GM18867 (cell line): Measurements from ENCODE around the gene RBM38.

Source experiments
- ATAC-seq: cut with Tn5 transposase; IDR thresholded peaks from one replicate; pipeline ENCODE4 v1.9.1; 2021; ENCODE audit warnings: mild to moderate bottlenecking, moderate library complexity; ENCODE audit not compliant: unreplicated experiment

The RBM38 gene

GRCh38 chr20:57374343-57374930 is 16.8 kb upstream of the RBM38 start:
- ATAC-seq: no peak

DNA sequence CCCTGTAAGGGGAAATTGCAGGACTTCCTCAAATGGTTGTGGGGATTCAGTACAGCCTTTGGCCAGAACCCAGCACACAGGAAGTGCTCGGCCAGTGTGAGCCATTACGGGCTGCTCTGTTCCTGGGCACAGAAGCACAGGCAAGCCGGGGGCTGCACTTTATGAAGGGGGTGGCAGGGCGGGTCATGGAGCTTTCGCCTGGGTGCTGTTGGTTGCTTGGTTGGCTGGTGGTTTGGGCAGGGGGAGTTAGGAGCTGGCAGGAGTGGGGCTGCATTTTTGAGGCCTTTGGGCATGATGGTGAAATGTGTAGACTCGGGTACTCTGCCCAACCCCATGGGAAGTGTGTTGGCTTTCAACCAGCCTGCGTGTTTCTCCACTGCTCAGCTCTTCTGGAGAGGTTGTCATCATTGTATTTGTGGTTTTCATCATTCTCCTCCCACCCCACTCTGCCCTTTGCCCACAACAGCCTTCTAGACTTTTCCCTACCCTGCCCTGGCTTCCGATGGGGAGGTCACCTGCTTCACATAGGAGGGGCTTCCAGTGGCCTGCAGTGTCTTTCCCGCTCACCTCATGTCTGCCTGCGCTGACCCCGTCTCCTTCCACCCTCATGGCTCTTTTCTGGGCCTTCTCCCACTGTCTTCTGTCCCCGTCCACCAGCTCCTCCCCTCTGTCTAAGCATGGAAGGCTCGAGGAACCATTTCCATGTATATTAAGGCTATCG is 16.1 kb upstream of the RBM38 start:
- no peak for ATAC-seq

- ATAC-seq: no peak
Observed at GRCh38 chr20:57375652-57376230, 15.5 kb upstream of the RBM38 start.

- ATAC-seq: no peak
Observed at GRCh38 chr20:57377350-57377749, 13.8 kb upstream of the RBM38 start.

DNA sequence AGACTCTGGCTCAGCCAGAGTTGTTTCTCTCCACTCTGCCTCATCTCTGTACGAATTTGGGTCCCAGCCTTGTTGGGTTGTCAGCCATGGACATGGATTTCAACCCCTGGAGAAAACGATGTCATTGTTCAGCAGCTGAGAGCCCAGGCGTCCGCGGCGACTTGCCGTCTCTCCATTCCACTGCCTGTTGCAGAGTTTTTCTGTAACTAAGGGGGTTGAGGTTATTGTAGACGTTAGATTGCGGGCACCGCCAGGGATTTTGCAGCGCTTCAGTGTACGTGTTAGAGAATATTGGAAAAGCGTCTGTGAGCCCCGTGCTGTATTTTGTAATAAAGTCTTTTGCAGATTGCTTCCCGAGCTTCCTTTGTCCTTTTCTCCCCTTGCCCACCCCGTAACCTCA is 13.1 kb upstream of the RBM38 start:
- ATAC-seq: no peak

GRCh38 chr20:57378646-57379262 is 12.4 kb upstream of the RBM38 start:
- ATAC-seq: no peak

DNA sequence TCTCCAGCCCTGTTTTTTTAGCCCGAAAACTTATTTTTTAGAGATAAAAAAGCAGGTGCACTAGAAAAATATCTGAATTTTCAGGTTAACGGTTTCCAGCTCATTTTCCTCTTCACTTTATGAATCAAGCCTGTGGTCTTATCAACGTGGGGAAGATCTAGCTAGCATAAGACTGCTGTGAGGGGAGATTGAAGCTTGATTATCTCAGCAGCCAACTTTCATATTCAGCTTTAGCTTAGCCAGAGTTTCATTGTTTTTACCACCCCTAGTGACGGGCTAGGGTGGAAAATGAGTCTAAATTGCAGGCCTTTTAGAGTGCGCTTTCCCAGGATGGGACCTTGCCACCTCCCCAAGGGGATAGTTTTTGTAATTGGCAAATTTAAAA is 11.9 kb upstream of the RBM38 start:
- no peak for ATAC-seq

- ATAC-seq: no peak
Observed at GRCh38 chr20:57380081-57380750, 11.0 kb upstream of the RBM38 start.

DNA sequence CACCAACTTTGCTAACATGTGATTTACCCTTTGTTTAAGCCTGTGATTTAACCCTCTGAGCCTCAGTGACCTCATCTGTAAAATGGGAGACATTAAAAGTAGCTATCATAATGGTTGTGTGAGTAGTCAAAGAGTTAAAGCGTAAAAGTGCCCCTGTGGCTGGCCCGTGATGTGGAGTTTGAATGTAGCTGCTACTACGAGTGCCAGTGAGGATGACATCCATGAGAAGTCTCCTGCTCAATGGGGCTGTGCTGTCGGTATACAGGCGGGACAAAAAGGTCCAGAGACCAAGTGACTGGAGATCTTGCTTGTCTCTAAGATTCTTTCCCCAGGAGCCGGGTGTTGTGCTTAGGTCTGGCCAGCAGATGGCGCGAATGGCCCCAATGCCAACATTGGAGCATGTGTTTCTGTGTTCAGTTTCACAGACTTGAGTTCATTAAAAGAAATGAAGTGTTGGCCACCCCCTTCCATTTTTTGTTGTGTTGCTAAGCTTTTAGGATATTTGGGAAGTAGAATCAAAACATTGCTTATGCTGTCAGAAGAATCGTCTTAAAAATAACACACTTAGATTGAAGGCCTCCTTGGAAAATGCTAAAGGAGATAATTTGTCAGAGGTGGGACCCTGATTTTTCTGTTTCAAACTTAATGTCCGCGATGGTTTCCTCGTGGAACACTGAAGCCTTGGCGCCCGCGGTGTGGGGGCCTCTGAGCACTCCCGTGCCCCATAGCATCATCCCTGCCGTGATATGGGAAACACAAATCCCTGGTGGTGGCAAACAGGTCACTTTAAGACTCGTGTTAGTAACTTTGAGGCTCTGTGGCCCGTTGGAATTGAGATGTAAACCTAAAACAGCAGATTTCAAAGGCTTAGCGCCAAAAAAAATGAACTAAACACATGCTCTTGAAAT is 9.3 kb upstream of the RBM38 start:
- ATAC-seq: no peak

- no peak for ATAC-seq
Observed at GRCh38 chr20:57382516-57382915, 8.7 kb upstream of the RBM38 start.

DNA sequence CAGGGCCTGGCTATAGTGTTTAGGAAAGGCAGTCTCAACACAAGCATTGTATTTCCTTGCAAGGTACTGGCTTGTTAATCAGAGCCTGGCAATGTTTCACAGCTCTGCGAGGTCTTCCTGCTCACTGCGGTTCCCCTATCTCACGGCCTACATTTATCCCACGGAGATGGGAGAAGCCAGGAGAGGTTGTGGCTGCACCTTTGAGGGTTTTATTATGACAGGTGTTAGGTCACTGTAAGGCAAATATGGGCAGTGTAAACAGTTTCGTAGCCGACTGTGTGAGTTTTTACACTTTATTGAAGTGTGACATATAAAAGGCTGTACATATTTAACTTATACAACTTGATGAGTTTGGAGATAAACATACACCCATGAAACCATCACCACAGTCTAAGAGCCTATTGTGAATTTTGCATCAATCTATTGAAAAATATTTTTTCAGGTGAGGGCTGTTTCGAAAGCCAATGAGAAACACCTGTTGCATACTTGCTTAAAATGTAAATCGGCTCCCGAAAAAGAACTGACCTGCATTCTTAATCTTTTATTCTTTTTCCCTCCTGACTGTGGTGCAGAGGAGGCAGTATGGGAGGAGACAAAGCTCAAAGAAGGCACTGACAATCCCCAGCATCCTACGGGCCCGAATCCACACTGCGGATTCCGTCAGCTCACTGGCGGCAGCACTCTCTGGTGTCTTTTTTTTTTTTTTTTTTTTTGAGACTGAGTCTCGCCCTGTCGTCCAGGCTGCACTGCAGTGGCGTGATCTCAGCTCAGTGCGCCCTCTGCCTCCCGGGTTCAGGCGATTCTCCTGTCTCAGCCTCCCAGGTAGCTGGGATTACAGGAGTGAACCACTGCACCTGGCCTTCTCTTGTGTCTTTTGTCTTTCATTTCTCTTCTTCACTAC is 7.5 kb upstream of the RBM38 start:
- ATAC-seq: no peak

GRCh38 chr20:57384486-57384885 is 6.7 kb upstream of the RBM38 start:
- no peak for ATAC-seq

- ATAC-seq: no peak
Observed at GRCh38 chr20:57384953-57385761, 6.0 kb upstream of the RBM38 start.

DNA sequence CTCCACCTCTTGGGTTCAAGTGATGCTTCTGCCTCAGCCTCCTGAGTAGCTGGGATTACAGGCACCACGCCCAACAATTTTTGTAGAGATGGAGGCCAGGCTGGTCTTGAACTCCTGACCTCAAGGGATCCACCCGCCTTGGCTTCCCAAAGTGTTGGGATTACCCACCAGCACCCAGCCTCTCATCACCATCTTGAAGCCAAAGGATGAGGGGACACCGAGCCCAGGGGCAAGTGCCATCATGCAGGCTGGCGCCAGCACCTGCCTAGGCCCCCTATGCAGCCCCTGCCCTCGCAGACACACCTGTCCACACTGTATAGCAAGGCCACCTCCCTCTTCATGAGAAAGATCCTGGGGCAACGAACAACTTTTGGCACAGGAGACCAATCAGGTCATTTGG is 5.3 kb upstream of the RBM38 start:
- no peak for ATAC-seq

DNA sequence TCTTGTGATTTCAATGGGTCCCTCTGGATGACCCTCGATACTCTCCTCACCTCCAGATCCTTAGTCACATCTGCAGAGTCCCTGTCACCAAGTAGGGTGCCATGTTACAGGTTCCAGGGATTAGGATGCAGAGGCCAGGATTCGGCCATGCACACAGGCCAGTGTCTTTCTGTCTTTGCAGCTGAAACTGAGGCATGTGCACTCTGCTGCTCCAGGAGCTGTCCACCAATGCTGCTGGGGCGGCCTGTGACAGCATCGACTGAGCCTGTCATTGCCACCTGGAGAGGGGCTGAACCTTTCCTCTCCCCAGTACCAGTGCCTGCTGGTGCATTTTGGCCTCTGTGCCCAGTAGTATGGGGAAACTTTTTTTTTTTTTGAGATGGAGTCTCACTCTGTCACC is 4.4 kb upstream of the RBM38 start:
- ATAC-seq: no peak

- ATAC-seq: no peak
Observed at GRCh38 chr20:57387463-57387862, 3.7 kb upstream of the RBM38 start.

- ATAC-seq: no peak
Observed at GRCh38 chr20:57387945-57388371, 3.2 kb upstream of the RBM38 start.

GRCh38 chr20:57388953-57389694 is 2.1 kb upstream of the RBM38 start:
- ATAC-seq: peak; percentile 32
